GM12892 (cell line): ENCODE data around the gene IP6K1.

Source experiments
- POLR2A ChIP-seq: IDR thresholded peaks from 2 replicates; pipeline ENCODE4 v1.6.1; 2011; ENCODE audit warnings: low read depth, low read length, control low read depth
- TAF1 ChIP-seq: IDR thresholded peaks from 2 replicates; pipeline ENCODE4 v1.6.1; 2011; ENCODE audit warnings: low read depth, mild to moderate bottlenecking, control low read depth, low read length, borderline replicate concordance

DNA sequence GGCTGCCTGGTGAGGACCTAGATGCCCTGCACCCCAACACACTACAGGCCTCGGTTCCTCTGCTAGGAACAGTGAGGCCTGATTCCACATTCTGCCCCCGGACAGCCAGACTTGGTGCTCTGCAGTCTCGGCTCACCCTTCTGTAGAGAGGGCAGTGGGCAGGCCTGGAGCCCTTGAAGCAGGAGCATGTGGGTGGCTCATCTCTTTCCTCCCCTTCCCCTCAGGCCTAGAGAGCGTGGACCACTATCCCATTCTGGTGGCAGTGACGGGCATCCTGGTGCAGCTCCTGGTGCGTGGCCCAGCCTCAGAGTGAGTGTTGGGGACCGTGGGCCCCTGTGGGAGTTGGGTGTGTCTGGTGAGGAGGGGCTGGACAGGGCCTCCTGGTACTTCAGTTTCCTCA lies 70.2 kb downstream of the IP6K1 start:
- TF ChIP-seq POLR2A (no peak), TAF1 (no peak)
